CD4-positive, alpha-beta T cell treated with Interleukin-15 for 1 hour (primary cell): Measurements from ENCODE around the gene EPN1.

Experiments
- DNase-seq: peaks from one replicate; pipeline ENCODE4 v3.0.0-alpha.2; 2020

EPN1 gene

GRCh38 chr19:55646889-55647731 lies 27.9 kb upstream of the EPN1 start:
- no peak for DNase-seq

GRCh38 chr19:55647732-55648584 lies 27.1 kb upstream of the EPN1 start, which contains the start of gene CCDC106:
Gene CCDC106 (plus strand): TSS chr19:55648212. CDS start chr19:55649047, 835 bp downstream.
- peak; percentile 48 for DNase-seq

GRCh38 chr19:55648585-55649267 lies 26.3 kb upstream of the EPN1 start:
- DNase-seq: no peak

- no peak for DNase-seq
Observed at GRCh38 chr19:55649268-55650125, 25.5 kb upstream of the EPN1 start.

- DNase-seq: no peak
Observed at GRCh38 chr19:55650126-55650557, 24.9 kb upstream of the EPN1 start.

- no peak for DNase-seq
Observed at GRCh38 chr19:55650602-55651230, 24.3 kb upstream of the EPN1 start.

- no peak for DNase-seq
Observed at GRCh38 chr19:55651236-55651635, 23.8 kb upstream of the EPN1 start.

- DNase-seq: no peak
Observed at GRCh38 chr19:55652311-55653128, 22.5 kb upstream of the EPN1 start.

GRCh38 chr19:55653651-55654322 lies 21.2 kb upstream of the EPN1 start:
- DNase-seq: peak; percentile 100

GRCh38 chr19:55654323-55654867 lies 20.6 kb upstream of the EPN1 start:
- DNase-seq: peak; percentile 99

- peak; percentile 95 for DNase-seq
Observed at GRCh38 chr19:55654868-55655647, 20.0 kb upstream of the EPN1 start, which contains the start of gene U2AF2. Gene U2AF2 (plus strand): TSS chr19:55655035. CDS start chr19:55655105, 70 bp downstream.

GRCh38 chr19:55655648-55656040 lies 19.4 kb upstream of the EPN1 start:
- no peak for DNase-seq

GRCh38 chr19:55656552-55656951 lies 18.5 kb upstream of the EPN1 start:
- DNase-seq: no peak

GRCh38 chr19:55656988-55657747 lies 17.9 kb upstream of the EPN1 start:
- no peak for DNase-seq

- no peak for DNase-seq
Observed at GRCh38 chr19:55658846-55659459, 16.1 kb upstream of the EPN1 start.

GRCh38 chr19:55659822-55660221 lies 15.2 kb upstream of the EPN1 start:
- DNase-seq: no peak

- no peak for DNase-seq
Observed at GRCh38 chr19:55660404-55660803, 14.6 kb upstream of the EPN1 start.

GRCh38 chr19:55660991-55661390 lies 14.0 kb upstream of the EPN1 start:
- no peak for DNase-seq
